Loucy (cell line): Measurements from ENCODE around the gene AP1G1.

ENCODE experiments used
- EZH2phosphoT487 ChIP-seq: fragments of 200-600 bp; IDR thresholded peaks from 2 replicates; pipeline ENCODE4 v1.6.1; 2018; ENCODE audit warnings: antibody characterized with exemption, mild to moderate bottlenecking, moderate library complexity, borderline replicate concordance
- TF ChIP-seq, protein P1 (sequence below): fragments of 200-600 bp; sonication (generic); conservative IDR thresholded peaks from 2 replicates; pipeline ENCODE4 v1.5.1; 2014; ENCODE audit warnings: mild to moderate bottlenecking, antibody characterized with exemption, low read length

DNA sequence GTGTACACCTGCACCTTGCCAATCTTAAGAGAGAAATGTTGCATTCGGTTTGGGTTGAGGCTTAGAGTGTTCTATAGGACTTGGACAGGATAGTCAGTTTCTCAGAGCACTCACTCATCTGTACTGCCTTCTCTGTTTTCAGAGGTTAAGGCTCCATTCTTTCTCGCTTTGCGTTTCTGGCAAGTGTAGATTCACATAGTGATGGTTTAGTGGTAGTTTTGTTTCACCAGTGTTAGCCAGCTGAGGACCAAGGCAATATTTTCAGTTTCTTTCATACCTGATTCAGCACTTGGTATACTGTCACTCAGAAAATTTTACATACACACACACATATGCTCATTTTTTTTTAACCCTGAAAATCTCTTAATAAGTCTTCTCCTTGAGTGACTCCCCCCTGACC is 38.5 kb upstream of the AP1G1 start:
- TF ChIP-seq EZH2phosphoT487: no peak
- TF ChIP-seq, protein P1, sequence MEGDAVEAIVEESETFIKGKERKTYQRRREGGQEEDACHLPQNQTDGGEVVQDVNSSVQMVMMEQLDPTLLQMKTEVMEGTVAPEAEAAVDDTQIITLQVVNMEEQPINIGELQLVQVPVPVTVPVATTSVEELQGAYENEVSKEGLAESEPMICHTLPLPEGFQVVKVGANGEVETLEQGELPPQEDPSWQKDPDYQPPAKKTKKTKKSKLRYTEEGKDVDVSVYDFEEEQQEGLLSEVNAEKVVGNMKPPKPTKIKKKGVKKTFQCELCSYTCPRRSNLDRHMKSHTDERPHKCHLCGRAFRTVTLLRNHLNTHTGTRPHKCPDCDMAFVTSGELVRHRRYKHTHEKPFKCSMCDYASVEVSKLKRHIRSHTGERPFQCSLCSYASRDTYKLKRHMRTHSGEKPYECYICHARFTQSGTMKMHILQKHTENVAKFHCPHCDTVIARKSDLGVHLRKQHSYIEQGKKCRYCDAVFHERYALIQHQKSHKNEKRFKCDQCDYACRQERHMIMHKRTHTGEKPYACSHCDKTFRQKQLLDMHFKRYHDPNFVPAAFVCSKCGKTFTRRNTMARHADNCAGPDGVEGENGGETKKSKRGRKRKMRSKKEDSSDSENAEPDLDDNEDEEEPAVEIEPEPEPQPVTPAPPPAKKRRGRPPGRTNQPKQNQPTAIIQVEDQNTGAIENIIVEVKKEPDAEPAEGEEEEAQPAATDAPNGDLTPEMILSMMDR: no peak
